ENCODE data around the gene NOLC1. TPM values are rescaled to one million over a fixed set of nuclear protein-coding genes. Genes with fewer than 3 reads are reported as not detected.
A peak's percentile ranks its signal among the peaks of the same experiment; 100 is the strongest.

NOLC1 gene
- total RNA-seq, 1 donor from 2014 or later = 116 TPM

- no peaks in the 10 kb centered on the region for H3K36me3 Mint-ChIP-seq (ENCODE audit: low read depth)
- H3K4me1 Mint-ChIP-seq = peaks cover 54% of the 10 kb centered on the region
- peak; percentile 51 for DNase-seq (ENCODE audit: low read depth, low spot score)
- peak overlapping the region; percentile 96 for H3K27ac Mint-ChIP-seq (ENCODE audit: unreplicated experiment)
- H3K4me3 Mint-ChIP-seq = peak overlapping the region; percentile 93
- H3K9me3 Mint-ChIP-seq = no peaks in the 10 kb centered on the region
- no peak for TF ChIP-seq CTCF (conservative IDR thresholded peaks at IDR 0.05)
- no peaks in the 10 kb centered on the region for H3K27me3 Mint-ChIP-seq (ENCODE audit: low read depth)
Observed at GRCh38 chr10:102120991-102121738, 31.0 kb upstream of the NOLC1 start.

- no peak for TF ChIP-seq CTCF (conservative IDR thresholded peaks at IDR 0.05)
- Mint-ChIP-seq H3K9me3 (no peaks in the 10 kb centered on the region), H3K36me3 (ENCODE audit: low read depth) (no peaks in the 10 kb centered on the region), H3K27me3 (ENCODE audit: low read depth) (no peaks in the 10 kb centered on the region), H3K4me3 (peak overlapping the region; percentile 93), H3K27ac (ENCODE audit: unreplicated experiment) (peak overlapping the region; percentile 96), H3K4me1 (peaks cover 47% of the 10 kb centered on the region)
- DNase-seq (ENCODE audit: low read depth, low spot score) = no peak
Observed at GRCh38 chr10:102121739-102122372, 30.3 kb upstream of the NOLC1 start.

- no peak for DNase-seq (ENCODE audit: low read depth, low spot score)
- Mint-ChIP-seq H3K4me3 (peak overlapping the region; percentile 93), H3K9me3 (no peaks in the 10 kb centered on the region), H3K36me3 (ENCODE audit: low read depth) (no peaks in the 10 kb centered on the region), H3K4me1 (peaks cover 41% of the 10 kb centered on the region), H3K27me3 (ENCODE audit: low read depth) (no peaks in the 10 kb centered on the region), H3K27ac (ENCODE audit: unreplicated experiment) (peak overlapping the region; percentile 86)
- no peak for TF ChIP-seq CTCF (conservative IDR thresholded peaks at IDR 0.05)
Observed at GRCh38 chr10:102122450-102122849, 29.7 kb upstream of the NOLC1 start.

- no peak for DNase-seq (ENCODE audit: low read depth, low spot score)
- H3K27me3 Mint-ChIP-seq (ENCODE audit: low read depth) = no peaks in the 10 kb centered on the region
- H3K4me1 Mint-ChIP-seq = peaks cover 33% of the 10 kb centered on the region
- H3K4me3 Mint-ChIP-seq = peak overlapping the region; percentile 51
- H3K9me3 Mint-ChIP-seq = no peaks in the 10 kb centered on the region
- no peak overlapping the region for H3K27ac Mint-ChIP-seq (ENCODE audit: unreplicated experiment)
- TF ChIP-seq CTCF (conservative IDR thresholded peaks at IDR 0.05) = no peak
- no peaks in the 10 kb centered on the region for H3K36me3 Mint-ChIP-seq (ENCODE audit: low read depth)
Observed at GRCh38 chr10:102123223-102123622, 29.0 kb upstream of the NOLC1 start.

- H3K4me1 Mint-ChIP-seq = peaks cover 34% of the 10 kb centered on the region
- peaks cover 5% of the 10 kb centered on the region for H3K36me3 Mint-ChIP-seq (ENCODE audit: low read depth)
- no peaks in the 10 kb centered on the region for H3K9me3 Mint-ChIP-seq
- no peak for DNase-seq (ENCODE audit: low read depth, low spot score)
- no peak for TF ChIP-seq CTCF (conservative IDR thresholded peaks at IDR 0.05)
- peak overlapping the region; percentile 96 for H3K4me3 Mint-ChIP-seq
- H3K27ac Mint-ChIP-seq (ENCODE audit: unreplicated experiment) = no peak overlapping the region
- no peaks in the 10 kb centered on the region for H3K27me3 Mint-ChIP-seq (ENCODE audit: low read depth)
Observed at GRCh38 chr10:102131286-102132170, 20.7 kb upstream of the NOLC1 start.

Data from neural crest cell (in vitro differentiated cells).